HepG2 (cell line): ENCODE results near the gene MACROD2. TPM values are rescaled to one million over a fixed set of nuclear protein-coding genes. Genes with fewer than 3 reads are reported as not detected.

ENCODE experiments used
- NR3C1 ChIP-seq: sonication (generic); formaldehyde crosslinking; IDR thresholded peaks from 2 replicates; pipeline ENCODE4 v1.4.0; 2020; ENCODE audit warnings: missing genetic modification reagents
- polyA plus RNA-seq, 8 experiments: library from polyadenylated mRNA; depleted of rRNA in 3 of 8; stranded (reverse) in 7 of 8; unstranded in 1 of 8; fragments of >200 nt; fragmentation: Illumina TruSeq in 4 of 8; extraction: Trizol in 4 of 8; gene quantifications; 2 replicates each; pipeline versions ENCODE4 v1.2.1 to v1.2.3, GENCODE V29; 2011 to 2016; ENCODE audit warnings: low read depth in 4 of 8, missing spikeins in 1 of 8, mixed read lengths in 1 of 8; ENCODE audit not compliant: insufficient read depth in 1 of 8
- total RNA-seq, 5 experiments: library from RNA; depleted of rRNA; stranded (reverse); fragments of >200 nt; fragmentation: Illumina TruSeq; extraction: Trizol; gene quantifications; 2 replicates each; pipeline ENCODE4 v1.2.3, GENCODE V29; 2016; ENCODE audit warnings: low read depth in 1 of 5
- TF ChIP-seq, protein P1 (sequence below): sonication (generic); formaldehyde crosslinking; IDR thresholded peaks from 2 replicates; pipeline ENCODE4 v1.4.0; 2020; ENCODE audit warnings: mild to moderate bottlenecking, missing genetic modification reagents
- TF ChIP-seq, protein P2 (sequence below), 2 experiments: sonication (generic) in 1 of 2; formaldehyde crosslinking in 1 of 2; IDR thresholded peaks; 2 replicates each; pipeline versions ENCODE4 v1.4.0 to v1.6.1; 2016 to 2020; ENCODE audit warnings: borderline replicate concordance in 1 of 2, low read depth in 1 of 2, mild to moderate bottlenecking in 1 of 2, missing genetic modification reagents in 1 of 2

Gene MACROD2
- total and polyA plus RNA-seq, 2 of the 13 experiments (the other 11 are each of a cell fraction or from before 2014, with no cell fraction given), result 0.13 to 0.51 TPM

DNA sequence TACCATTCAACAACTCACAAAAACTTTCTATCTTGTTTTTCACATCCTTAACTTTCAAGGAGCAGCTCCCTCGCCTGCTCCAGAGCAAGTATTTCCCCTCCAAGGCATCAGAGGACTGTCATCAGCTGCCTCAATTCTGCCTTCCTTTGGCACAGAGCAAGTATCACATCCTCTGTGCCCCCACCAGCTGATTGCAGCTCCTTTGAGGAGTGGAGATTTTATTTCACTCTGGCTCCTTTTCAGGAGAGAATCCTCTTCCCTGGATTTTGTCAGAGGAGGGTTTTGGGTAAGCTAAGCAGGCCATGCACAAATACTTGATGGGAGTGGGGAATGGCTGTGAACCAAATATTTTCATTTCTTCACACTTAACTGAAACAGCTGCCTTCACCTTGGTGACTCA lies 952.6 kb downstream of the MACROD2 start (continued):
- TF ChIP-seq, protein P1, sequence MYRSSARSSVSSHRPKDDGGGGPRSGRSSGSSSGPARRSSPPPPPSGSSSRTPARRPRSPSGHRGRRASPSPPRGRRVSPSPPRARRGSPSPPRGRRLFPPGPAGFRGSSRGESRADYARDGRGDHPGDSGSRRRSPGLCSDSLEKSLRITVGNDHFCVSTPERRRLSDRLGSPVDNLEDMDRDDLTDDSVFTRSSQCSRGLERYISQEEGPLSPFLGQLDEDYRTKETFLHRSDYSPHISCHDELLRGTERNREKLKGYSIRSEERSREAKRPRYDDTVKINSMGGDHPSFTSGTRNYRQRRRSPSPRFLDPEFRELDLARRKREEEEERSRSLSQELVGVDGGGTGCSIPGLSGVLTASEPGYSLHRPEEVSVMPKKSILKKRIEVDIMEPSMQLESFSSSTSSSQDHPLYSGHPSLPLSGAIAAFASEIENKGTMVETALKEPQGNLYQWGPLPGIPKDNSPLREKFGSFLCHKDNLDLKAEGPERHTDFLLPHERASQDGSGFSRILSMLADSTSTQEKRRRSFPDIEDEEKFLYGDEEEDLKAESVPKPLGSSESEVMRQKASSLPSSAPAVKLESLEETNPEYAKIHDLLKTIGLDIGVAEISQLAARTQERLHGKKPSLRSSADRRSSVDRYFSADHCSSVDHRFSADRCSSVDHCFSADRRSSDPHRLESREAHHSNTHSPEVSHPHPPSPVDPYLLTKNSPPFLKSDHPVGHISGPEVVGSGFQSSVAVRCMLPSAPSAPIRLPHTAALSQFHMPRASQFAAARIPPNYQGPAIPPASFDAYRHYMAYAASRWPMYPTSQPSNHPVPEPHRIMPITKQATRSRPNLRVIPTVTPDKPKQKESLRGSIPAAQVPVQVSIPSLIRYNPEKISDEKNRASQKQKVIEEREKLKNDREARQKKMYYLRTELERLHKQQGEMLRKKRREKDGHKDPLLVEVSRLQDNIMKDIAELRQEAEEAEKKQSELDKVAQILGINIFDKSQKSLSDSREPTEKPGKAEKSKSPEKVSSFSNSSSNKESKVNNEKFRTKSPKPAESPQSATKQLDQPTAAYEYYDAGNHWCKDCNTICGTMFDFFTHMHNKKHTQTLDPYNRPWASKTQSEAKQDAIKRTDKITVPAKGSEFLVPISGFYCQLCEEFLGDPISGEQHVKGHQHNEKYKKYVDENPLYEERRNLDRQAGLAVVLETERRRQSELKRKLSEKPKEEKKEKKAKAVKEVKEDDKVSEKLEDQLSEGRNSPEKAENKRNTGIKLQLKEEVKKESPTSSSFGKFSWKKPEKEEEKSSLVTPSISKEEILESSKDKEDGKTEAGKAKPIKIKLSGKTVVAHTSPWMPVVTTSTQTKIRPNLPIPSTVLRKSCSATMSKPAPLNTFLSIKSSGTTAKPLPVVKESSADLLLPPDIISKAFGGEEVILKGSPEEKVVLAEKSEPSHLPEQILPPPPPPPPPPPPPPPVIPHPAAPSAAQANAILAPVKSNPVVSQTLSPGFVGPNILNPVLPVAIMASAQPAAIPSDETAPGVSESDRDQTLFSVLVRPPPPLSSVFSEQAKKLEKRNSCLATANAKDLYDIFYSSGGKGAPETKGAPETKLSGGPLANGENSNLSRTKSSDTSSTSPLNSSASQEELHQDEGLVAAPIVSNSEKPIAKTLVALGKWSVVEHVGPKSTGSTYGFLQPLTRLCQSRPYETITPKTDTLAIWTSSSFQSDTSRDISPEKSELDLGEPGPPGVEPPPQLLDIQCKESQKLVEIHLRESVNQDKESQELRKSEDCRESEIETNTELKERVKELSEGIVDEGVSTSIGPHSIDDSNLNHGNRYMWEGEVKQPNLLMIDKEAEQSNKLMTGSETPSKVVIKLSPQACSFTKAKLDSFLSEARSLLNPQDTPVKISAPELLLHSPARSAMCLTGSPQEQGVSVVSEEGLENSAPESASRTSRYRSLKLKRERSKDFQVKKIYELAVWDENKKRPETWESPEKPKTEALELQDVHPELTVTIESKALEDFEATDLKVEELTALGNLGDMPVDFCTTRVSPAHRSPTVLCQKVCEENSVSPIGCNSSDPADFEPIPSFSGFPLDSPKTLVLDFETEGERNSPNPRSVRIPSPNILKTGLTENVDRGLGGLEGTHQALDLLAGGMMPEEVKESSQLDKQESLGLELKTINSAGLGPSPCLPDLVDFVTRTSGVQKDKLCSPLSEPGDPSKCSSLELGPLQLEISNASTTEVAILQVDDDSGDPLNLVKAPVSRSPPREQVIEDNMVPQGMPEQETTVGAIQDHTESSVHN (CRISPR knock-in tag), result no peak
- no peak for TF ChIP-seq NR3C1 (CRISPR knock-in tag)
- TF ChIP-seq, protein P2, sequence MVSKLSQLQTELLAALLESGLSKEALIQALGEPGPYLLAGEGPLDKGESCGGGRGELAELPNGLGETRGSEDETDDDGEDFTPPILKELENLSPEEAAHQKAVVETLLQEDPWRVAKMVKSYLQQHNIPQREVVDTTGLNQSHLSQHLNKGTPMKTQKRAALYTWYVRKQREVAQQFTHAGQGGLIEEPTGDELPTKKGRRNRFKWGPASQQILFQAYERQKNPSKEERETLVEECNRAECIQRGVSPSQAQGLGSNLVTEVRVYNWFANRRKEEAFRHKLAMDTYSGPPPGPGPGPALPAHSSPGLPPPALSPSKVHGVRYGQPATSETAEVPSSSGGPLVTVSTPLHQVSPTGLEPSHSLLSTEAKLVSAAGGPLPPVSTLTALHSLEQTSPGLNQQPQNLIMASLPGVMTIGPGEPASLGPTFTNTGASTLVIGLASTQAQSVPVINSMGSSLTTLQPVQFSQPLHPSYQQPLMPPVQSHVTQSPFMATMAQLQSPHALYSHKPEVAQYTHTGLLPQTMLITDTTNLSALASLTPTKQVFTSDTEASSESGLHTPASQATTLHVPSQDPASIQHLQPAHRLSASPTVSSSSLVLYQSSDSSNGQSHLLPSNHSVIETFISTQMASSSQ (IDR thresholded peaks at IDR 0.05; ENCODE audit: low read depth), result no peak
- TF ChIP-seq, protein P2 (CRISPR knock-in tag; IDR thresholded peaks at IDR 0.05; ENCODE audit: borderline replicate concordance), result no peak
- TF ChIP-seq, all 625 proteins: peak for 0
